GM21526 (cell line): ENCODE measurements around the gene CCDC93.
"Not testable (repeated sequence)": the region's sequence is repeated elsewhere in the genome, so short reads cannot be mapped to it uniquely, and the experiment has no call there.

Experiments used
- ATAC-seq: cut with Tn5 transposase; IDR thresholded peaks from one replicate; pipeline ENCODE4 v1.9.1; 2021; ENCODE audit warnings: moderate library complexity; ENCODE audit not compliant: unreplicated experiment, low FRiP score

The CCDC93 gene

GRCh38 chr2:117931266-117931665 is 82.6 kb downstream of the CCDC93 start:
- ATAC-seq, result no peak

DNA sequence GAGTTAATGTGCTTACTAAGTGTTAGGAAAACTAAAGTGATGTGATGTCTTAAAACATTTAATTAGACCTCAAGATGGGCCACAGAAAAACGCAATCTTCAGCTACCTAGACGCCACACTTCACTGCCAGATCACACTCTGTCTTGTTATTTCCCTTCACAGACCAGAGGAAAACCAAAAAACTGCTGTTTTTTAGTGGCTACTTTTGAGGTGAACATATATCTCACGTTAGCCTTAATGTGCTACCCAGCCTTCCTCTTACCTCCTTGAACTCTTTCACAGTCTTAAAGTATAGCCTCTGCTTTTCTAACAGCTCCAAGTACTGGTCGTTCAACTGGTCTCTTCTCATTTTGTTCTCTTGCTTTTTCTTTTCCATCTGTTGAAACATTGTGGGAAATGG is 83.1 kb downstream of the CCDC93 start:
- no peak for ATAC-seq

- not testable (repeated sequence) for ATAC-seq
Observed at GRCh38 chr2:117923471-117923870, 90.4 kb downstream of the CCDC93 start.

- no peak for ATAC-seq
Observed at GRCh38 chr2:117921520-117921919, 92.3 kb downstream of the CCDC93 start.

GRCh38 chr2:117918608-117919007 is 95.3 kb downstream of the CCDC93 start:
- ATAC-seq, result no peak

GRCh38 chr2:117917223-117917917 is 96.5 kb downstream of the CCDC93 start:
- no peak for ATAC-seq

DNA sequence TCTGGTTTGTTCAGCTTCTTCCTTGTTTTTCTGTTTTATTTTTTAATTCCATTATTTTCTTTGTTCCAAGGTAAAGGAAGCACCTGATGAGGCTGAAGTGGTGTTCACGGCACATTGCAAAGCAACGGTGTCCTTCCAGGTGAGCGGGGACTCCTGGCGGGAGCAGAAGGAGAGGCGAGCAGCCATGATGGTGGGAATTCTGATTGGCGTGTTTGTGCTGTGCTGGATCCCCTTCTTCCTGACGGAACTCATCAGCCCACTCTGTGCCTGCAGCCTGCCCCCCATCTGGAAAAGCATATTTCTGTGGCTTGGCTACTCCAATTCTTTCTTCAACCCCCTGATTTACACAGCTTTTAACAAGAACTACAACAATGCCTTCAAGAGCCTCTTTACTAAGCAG is 110.9 kb downstream of the CCDC93 start:
- ATAC-seq, result no peak

DNA sequence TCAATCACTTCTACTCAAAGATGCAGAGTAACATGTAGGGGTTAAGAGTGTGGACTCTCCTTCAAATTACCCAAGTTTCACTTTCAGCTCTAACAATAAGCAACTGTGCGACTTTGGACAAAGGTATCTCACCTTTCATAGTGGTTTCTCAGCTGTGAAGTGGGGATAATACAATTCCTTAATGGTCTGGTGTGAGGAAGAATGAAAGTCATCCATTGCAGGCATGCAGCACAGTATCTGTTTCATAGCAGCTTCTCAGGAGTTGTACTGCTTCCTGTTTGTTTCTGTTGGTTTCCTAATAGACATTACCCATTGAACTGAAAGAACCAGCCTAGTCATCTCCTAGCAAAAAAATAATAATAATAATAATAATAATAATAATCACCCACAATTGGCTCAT is 125.0 kb downstream of the CCDC93 start:
- ATAC-seq, result no peak

DNA sequence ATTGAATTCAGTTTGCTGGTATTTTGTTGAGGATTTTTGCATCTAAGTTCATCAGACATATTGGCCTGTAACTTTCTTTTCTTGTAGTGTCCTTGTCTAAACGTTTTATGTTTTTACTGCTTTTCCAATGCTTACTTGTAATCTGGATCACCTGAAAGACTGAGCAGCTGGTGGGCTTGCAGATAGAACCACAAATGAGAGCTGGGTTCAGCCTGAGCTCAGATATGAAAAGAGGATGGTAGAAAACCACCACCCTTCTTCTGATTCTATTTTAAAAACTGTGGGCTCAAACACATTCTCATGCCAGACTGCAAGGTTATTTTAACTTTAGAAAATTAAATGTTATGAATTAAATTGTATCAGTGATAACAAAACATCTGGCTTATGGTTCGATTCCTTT is 128.6 kb downstream of the CCDC93 start:
- ATAC-seq, result no peak

GRCh38 chr2:117879003-117879402 is 134.9 kb downstream of the CCDC93 start:
- no peak for ATAC-seq

GRCh38 chr2:117875786-117876185 is 138.1 kb downstream of the CCDC93 start:
- ATAC-seq, result no peak
